A673 (cell line): Measurements from ENCODE around the gene PDE4C.

Experiments used
- EZH2 ChIP-seq: fragments of 200-600 bp; sonication (generic); IDR thresholded peaks from 2 replicates; pipeline ENCODE4 v1.6.1; 2017; ENCODE audit warnings: borderline replicate concordance, low read depth, mild to moderate bottlenecking, mixed read lengths, antibody characterized with exemption, low read length; ENCODE audit not compliant: poor library complexity, severe bottlenecking
- TF ChIP-seq, protein P1 (sequence below): fragments of 300-800, 200-600 bp; sonication (generic); conservative IDR thresholded peaks from 2 replicates; pipeline ENCODE4 v1.5.1; 2017; ENCODE audit warnings: low read depth, mild to moderate bottlenecking, antibody characterized with exemption, low read length, moderate library complexity, mixed read lengths

DNA sequence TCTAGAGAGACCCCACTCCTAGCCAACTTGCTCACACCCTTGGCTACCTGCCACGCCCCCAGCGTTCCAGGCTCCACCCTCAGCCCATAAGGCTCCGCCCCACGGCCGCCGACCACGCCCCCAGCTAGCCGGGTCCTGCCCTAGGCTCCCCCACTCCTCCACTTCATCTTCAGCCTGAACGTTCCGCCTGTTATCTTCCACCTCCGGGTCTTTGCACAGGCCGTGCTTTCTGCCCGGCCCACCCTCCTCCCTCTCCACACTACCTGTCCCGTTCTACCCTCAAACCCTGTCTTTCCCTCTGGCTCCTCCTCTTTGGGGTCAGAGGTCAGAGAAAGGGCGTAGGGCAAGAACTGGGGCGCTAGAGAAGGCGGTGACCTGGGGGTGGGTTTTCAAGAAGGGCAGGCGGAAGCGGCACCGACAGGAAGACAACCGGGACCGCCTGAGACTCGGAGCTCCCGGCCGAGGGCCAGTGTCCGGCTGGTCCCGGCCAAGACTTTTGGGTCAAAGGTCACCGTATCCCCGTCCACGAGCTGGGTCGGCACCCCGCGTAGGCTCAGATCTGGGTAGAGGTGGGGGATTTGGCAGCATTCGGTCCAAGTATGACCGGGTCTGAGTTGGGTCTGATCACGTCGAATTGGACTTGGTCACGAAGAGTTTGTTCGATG lies 2.2 kb downstream of the PDE4C start:
- TF ChIP-seq, protein P1, sequence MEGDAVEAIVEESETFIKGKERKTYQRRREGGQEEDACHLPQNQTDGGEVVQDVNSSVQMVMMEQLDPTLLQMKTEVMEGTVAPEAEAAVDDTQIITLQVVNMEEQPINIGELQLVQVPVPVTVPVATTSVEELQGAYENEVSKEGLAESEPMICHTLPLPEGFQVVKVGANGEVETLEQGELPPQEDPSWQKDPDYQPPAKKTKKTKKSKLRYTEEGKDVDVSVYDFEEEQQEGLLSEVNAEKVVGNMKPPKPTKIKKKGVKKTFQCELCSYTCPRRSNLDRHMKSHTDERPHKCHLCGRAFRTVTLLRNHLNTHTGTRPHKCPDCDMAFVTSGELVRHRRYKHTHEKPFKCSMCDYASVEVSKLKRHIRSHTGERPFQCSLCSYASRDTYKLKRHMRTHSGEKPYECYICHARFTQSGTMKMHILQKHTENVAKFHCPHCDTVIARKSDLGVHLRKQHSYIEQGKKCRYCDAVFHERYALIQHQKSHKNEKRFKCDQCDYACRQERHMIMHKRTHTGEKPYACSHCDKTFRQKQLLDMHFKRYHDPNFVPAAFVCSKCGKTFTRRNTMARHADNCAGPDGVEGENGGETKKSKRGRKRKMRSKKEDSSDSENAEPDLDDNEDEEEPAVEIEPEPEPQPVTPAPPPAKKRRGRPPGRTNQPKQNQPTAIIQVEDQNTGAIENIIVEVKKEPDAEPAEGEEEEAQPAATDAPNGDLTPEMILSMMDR = no peak
- TF ChIP-seq EZH2 = no peak
